Activated CD4-positive, alpha-beta T cell treated with anti-CD3 and anti-CD28 coated beads for 4 hours (primary cell): ENCODE data around the gene CD200.
A peak's percentile ranks its signal among the peaks of the same experiment; 100 is the strongest.
"Not testable (repeated sequence)": the region's sequence is repeated elsewhere in the genome, so short reads cannot be mapped to it uniquely, and the experiment has no call there.

Source experiments
- DNase-seq, 2 donors: peaks; one replicate each; pipeline ENCODE4 v3.0.0-alpha.2; 2020

The CD200 gene

DNA sequence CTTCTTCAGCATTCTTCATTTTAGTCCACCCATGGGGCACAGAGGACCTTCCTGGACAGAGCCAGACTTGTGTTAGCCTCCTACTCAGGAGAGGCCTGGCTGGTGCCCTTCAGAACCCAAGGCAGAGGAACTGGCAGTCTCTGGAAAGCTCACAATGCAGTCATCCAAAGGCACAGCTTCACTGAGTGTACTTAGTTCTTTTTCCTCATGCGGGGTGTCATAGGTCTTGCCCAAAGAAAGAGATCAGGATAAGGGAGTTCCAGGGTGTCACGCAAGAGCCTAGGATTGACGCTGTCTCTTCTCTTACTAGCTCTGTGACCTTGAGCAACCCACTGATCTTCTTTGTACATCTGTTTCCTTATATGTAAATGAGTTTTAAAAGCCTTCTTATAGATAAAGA is 58.7 kb downstream of the CD200 start:
- no peak for DNase-seq

DNA sequence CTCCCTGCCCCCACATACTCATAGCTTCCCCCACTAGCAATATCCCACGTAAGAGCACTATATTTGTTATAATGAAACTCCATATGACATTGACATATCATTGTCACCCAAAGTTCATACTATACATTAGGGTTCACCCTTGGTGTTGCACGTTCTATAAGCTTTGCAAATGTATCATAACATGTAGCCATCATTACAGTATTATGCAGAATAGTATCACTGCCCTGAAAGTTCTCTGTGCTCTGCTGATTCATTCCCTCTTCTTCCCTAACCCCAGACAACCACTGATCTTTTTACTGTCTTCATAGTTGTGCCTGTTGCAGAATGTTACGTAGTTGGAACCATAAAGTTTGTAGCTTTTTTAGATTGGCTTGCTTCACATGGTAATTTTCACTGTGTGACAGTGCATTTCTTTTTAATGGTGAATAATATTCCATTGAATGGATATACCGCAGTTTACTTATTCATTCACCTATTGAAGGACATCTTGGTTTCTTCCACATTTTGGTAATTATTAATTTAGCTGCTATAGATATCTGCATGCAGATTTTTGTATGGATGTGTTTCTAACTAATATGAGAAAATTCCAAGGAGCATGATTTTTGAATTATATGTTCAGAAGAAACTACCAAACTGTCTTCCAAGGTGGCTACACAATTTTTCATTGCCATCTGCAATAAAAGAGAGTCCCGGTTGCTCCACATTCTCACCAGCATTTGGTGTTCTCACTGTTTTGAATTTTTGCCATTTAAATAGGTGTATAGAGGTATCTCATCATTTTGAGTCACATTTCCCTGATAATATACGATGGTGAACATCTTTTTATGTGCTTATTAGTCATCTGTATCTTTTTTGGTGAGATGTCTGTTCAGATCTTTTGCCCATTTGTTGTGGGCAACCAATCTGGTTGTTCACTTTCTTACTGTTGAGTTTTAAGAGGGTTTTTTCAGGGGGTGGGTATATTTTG is 59.7 kb downstream of the CD200 start:
- DNase-seq: no peak

DNA sequence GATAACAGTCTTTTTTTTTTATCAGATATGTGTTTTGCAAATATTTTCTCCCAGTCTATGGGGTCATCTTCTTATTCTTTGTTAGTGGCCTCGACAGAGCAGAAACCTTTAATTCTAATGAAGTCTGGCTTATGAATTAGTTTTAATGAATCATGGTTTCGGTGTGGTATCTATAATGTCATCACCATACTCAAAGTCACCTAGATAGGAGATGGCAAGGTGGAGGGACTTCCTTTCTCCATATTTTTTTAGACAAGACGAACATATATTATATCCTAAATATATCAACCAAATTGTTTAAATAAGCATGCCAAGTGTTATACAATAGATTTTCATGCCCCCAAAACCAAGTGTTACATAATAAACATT is 60.4 kb downstream of the CD200 start:
- no peak for DNase-seq

DNA sequence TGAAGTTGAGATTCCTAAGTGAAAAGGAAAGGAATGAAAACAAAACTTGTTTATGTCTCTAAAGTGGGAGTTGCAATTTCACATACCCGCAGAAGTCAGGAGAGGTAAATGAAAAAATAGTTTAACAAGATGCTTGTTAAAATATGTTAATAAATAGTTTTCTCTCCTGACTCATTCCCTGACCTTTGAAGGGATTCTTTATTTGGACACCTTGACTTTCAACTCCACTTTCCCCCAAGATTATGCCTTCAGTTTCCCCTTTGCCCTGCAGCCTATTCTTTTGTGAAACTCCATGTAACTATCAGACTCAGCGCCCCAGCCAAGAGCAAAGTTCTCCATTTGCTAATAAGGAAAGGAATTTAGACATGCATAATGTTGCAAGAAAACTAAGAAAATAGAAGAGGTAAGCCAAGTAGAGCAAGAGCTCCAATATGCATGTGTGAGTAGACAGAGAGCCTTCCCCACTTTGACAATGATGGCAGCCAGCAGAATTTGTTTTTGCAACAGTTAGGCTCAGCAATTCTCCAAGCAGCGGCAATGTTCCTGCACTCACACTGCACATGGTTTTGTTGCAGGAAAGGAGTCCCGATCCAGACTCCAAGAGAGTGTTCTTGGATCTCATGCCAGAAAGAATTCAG is 61.2 kb downstream of the CD200 start:
- DNase-seq: no peak

DNA sequence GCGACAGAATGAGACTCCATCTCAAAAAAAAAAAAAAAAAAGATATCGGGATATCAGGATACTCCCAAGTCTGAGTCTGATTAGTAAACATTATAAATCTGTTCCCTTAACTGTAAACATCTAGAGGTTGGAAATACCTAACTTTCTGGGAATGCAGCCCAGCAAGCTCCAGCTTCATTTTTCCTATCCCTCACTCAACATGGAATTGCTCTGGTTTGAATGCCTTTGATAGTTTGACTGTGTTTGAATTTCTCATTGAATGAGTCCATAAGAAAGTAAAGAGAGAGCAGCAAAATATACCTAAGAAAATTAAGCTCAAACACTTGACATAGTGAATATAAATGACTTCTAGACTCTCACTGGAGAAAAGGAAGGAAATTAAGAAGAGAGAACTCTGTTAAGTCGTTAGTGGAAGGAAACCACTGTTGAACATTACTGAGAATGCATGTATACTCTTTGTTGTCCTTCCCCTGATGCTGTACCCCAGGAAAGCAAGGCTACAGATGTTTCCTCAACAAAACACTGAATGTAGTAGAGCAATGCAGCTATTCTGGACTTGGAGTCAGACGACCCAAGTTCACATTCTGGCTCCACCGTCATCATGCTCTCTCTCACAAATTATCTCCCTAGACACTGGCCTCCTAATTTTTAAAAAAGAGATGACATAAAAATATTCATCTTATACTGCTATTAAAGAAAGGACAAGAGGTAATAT is 62.4 kb downstream of the CD200 start:
- no peak for DNase-seq

GRCh38 chr3:112395896-112396290 is 62.9 kb downstream of the CD200 start:
- DNase-seq: no peak

- no peak for DNase-seq
Observed at GRCh38 chr3:112397556-112397955, 64.6 kb downstream of the CD200 start.

GRCh38 chr3:112399064-112399463 is 66.1 kb downstream of the CD200 start:
- DNase-seq: no peak

DNA sequence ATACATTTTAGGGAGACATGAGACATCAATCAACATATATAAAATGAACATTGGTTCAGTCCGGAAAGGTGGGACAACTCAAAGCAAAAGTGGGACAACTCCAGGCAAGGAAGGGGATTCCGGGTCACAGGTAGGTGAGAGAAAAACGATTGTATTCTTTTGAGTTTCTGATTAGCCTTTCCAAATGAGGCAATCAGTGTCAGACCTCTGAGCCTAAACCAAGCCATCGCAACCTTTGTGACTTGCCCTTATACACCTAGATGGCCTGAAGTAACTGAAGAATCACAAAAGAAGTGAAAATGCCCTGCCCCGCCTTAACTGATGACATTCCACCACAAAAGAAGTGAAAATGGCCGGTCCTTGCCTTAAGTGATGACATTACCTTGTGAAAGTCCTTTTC is 66.6 kb downstream of the CD200 start:
- DNase-seq: not testable (repeated sequence)

DNA sequence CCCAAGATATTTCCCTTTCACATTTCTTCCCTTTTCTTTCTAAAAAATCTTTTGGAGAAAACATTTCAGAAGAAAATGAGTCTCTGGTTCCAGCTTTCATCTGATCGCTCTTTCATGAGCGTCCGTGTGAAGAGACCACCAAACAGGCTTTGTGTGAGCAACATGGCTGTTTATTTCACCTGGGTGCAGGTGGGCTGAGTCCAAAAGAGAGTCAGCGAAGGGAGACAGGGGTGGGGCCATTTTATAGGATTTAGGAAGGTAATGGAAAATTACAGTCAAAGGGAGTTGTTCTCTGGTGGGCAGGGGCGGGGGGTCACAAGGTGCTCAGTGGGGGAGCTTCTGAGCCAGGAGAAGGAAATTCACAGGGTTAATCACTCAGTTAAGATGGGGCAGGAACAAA is 67.4 kb downstream of the CD200 start:
- not testable (repeated sequence) for DNase-seq

GRCh38 chr3:112401617-112402016 is 68.7 kb downstream of the CD200 start:
- no peak for DNase-seq

GRCh38 chr3:112403103-112403502 is 70.1 kb downstream of the CD200 start:
- no peak for DNase-seq

GRCh38 chr3:112404924-112405549 is 72.1 kb downstream of the CD200 start:
- DNase-seq: not testable (repeated sequence)

GRCh38 chr3:112405845-112406244 is 72.9 kb downstream of the CD200 start:
- DNase-seq: peak; percentile 6 to 17

GRCh38 chr3:112407214-112407887 is 74.4 kb downstream of the CD200 start:
- no peak for DNase-seq

DNA sequence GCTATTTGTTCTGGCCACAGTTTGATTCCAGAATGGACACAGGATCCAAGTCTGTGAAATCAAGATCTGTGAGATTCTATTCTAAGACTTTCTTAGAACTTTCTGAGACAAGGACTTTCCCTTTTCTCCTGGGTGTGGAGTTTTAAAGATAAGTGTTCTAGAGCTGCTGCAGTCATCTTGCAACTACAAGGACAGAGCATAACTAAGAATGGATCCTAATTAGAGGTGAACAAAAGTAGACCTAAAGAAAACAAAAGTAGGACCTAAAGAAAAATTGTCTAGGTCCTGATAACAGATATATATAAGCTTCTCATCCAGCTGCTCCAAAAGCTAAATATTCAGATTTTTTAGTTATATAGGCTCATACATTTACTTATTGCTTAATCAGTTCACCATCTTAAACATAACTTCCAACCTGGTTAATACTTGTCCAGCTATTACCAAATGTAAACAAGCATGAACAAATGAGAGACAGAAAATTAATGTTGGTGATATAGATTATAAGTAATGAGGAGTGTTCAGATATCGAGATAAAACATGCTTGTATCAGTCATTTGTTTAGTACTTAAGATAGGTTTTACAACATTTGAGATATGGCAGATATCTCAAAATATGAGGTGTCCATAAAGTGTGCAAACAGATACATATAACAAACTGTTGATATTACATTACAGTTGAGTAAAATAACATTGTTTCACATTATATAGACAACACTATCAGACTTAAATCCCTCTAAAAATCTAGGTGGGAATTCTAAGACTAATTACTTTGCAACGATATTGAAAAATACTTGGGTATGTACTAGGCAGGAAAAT is 75.1 kb downstream of the CD200 start:
- DNase-seq: no peak

- no peak for DNase-seq
Observed at GRCh38 chr3:112409041-112409440, 76.1 kb downstream of the CD200 start.

DNA sequence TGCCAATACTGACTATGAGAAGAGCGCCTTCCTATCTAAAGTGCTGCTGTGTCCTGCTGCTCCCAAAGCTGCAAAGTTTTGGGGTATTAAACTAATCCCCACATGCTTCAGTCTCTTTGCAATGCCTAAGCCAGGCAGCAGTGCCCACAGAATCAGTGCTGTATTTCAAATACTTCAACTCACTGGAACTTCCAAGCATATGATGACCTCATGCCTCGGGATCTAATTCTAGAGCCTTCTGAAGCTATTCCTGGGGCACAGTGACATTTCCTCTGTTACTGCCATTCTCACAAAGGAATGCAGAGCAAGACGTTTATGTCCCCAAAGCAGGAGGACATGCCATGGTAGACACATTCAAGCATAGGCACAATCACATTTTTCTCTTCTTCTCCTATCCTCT is 78.5 kb downstream of the CD200 start:
- no peak for DNase-seq
